ENCODE results near the gene KISS1R.
"Not testable (repeated sequence)": the region's sequence is repeated elsewhere in the genome, so short reads cannot be mapped to it uniquely, and the experiment has no call there.

Gene KISS1R

DNA sequence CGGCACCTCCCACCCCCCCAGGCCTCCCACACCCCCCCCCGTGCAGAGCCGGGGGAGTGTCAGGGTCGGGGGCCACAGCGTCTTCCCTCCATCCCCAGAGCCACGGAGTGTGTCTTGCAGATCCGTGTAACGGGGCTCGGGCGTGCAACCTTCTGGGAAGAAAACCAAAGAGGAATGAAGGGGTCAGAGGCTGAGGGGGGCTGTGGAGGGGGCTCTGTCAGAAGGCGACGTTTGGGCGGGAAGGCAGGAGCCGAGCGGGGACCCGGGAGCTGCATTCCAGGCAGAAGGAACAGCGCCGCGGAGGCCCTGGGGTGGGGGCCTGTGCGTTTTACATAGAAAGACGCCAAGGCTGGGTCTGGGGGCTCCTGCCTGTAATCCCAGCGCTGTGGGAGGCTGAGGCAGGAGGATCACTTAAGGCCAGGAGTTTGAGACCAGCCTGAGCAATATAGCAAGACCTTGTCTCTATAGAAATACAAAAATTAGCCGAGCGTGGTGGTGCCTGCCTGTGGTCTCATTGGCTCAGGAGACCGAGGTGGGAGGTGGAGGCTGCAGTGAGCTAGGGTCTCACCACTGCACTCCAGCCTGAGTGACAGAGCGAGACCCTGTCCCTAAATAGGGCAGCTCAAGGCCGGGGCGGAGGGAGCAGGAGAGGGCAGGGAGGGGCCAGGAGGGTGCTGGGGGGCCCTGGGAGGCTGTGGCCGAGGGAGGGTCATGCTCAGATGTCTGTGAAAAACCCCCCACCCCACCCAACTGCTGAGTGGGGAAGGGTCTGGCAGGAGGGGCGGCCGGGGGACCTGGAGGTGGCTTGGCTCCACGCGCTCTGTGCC lies 36.5 kb downstream of the KISS1R start:
- DNase-seq (ENCODE audit: low read depth in 2 of 2): no peak

DNA sequence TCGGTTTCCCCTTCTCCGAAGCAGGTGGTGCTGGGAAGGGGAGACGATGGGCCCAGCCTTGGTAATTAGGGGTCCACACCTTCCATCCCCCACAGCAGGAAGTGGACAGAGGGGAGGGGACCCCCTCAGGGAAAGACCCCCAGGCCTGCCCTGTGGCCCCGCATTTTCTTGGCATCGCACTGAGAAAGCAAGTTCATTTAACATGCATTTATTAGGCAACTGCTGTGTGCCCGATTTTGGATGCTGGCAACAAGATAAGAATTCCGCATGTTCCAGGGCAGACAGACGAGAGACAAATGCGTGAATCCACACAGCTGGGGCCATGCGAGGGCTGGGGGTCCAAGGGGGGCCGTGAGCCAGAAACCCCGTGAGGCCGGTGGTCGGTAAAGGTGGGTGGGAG lies 37.1 kb downstream of the KISS1R start:
- DNase-seq (ENCODE audit: low read depth in 2 of 2): no peak

DNA sequence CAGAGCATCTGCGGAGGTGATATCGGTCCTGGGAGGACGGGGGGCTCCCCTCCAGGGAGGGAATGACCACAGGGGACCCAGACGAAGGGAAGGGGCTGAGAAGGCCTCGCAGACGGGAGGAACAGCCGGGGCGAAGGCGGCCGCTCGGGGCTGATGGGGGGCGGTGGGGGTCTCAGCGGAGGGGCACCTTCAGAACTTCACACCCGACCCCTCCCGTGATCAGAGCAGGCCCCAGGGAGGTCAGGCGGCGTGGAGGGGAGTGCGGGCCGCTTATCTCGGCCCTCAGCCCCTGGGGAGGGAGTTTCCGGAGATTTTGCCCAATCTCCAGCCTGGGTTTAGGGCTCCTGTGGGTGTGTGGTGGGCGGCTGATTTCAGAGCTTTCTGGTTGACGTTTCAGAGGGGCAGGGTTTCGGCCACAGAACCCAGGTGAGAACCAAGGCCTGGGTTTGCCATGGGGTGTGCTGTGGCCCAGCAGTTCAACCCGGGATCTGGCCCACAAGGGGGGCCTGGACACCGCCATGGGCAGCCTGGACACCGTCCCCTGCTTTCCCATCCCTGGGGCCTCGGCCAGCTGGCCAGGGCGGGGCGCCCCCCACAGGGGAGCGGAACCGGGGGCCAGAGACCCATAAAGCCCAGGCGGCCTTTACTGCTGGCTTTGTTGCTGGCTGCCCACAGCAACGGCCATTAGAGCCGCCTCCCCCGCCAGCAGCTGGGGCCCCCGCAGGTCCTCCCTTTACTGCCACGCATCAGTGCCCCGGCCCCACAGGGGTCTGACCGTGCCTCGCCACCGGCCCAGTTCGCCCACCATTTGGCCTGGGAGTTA lies 37.8 kb downstream of the KISS1R start:
- DNase-seq (ENCODE audit: low read depth in 2 of 2): no peak

DNA sequence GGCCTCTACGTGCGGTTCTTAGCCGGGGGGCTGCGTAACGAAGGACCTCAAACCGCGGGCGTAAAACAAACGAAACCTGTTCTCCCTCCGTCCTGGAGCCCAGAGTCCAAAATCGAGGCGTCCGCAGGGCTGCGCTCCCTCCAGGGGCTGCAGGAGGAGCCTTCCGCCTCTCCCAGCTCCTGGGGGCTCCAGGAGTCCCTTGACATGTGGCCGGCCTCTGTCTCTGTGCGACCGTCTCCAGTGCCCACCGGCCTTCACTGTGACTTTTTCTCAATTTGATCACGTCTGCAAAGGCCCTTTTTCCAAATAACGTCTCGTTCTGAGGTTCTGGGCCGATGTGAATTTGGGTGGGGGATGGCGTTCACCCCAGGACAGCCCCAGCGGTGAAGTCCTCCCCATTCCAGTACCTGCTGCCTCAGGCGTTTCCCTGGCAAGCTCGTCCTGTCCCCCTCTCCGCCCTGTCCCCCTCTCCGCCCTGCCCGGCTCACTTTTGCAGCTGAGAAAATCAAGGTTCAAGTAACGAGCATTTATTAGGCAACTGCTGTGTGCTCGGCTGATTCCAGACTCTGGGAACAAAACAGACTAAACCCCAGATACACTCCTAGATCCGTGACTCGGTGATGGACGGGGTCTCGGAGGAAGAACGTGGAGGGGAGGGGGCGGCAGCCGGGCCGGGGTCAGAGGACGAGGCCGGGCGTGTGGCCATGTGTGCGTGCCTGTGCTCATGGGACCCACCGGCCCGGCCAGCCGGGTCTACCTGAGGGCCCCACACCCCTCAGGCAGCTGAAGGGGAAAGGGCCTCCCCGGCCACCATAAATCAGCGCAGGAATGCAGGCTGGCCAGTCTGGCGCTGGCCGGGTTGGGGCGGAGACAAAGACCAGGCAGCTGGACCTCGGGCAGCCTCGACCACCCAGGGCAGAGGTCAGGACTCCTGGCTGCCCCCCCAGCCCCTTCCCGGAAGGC lies 39.0 kb downstream of the KISS1R start:
- no peak for DNase-seq (ENCODE audit: low read depth in 2 of 2)

DNA sequence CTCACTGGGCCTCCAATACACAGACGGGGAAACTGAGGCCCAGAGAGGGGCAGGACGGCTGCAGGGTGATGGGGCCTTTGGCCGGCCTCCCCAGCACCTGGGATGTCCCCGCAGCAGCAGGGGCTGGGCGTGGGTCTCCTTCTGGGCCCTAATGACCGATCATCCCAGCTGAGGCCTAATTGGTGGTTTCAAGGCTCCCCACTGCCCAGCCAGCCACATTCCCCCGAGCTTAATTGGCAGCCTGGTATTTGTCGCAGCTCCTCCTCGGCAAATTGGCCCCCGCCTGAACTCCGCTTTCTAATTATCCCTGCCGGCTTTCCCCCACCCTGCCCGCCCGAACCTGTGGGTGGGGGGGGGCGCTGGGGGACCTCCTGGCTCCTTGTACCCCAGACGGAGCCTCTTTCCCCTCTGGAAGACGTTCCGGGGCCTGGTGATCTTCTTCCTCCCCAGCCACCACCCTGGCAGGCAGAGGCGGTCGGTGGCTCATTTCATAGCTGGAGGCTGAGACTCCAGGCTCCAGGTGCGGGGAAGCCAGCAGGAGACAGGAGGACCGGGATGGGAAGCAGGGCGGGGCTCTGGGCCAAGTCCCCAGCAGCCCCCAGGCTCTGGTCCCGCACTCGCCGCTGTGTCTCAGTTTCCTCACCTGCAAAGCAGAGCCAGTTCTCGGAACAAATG lies 39.8 kb downstream of the KISS1R start:
- DNase-seq (ENCODE audit: low read depth in 2 of 2): no peak

DNA sequence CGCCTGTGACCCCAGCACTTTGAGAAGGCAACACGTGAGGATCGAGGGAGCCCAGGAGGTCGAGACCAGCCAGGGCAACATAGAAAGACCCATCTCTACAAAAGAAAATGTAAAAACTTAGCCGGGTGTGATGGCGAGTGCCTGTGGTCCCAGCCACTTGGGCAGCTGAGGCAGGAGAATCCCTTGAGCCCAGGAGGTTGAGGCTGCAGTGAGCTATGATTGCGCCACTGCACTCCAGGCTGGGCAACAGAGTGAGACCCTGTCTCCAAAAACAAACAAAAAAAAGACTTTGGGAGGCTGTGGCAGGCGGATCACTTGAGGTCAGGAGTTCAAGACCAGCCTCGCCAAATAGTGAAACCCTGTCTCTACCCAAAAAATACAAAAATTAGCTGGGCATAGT lies 40.4 kb downstream of the KISS1R start:
- not testable (repeated sequence) for DNase-seq (ENCODE audit: low read depth in 2 of 2)

DNA sequence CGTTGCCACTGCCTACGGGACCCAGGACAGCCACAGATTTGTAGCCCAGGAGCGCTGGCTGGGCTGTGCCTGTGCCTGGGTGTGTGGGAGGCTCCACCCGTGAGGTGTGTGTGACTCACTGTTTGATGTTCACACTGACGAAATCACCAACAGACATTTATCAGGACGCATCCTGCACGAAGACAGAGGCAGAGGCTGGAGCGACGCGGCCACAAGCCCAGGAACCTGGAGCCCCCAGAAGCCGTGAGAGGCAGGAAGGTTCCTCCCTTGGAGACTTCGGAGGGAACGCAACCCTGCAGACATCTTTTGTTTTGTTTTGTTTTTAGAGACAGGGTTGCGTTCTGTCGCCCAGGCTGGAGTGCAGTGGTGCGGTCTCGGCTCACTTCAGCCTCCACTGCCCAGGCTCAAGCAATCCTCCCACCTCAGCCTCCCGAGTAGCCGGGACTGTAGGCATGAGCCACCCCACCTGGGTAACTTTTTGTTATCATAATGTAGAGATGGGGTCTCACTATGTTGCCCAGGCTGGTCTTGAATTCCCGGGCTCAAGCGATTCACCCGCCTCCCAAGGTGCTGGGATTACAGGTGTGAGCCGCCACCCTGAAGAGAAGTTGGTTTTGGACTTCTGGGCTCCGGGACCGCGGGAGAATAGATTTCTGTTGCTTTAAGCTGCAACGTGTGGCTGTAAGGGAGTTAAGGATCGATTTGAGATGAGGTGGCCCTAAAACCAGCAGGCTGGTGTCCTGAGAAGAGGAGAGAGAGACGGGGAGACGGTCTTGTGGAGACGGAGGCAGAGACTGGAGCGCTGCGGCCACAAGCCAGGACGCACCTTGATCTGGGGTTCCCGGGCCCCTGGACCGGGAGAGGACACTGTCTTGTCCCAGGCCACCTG lies 42.1 kb downstream of the KISS1R start:
- DNase-seq (ENCODE audit: low read depth in 2 of 2): no peak

DNA sequence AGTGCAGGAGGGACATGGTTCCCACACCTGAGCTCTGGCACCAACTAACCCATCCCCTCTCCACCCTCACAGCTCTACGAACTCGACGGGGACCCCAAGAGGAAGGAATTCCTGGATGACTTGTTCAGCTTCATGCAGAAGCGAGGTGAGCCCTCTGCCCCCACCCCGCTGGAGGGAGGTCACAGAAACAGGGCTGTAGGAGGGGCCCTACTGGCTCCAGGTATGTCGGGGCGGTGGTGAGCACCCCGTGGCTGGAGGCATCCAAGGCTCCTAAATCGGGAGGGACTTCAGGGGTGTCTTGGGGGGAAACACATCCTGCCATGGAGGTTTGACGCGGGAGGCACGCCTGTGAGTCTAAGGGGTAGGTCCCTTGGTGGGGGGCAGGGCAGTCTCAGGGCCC lies 42.9 kb downstream of the KISS1R start:
- no peak for DNase-seq (ENCODE audit: low read depth in 2 of 2)

DNA sequence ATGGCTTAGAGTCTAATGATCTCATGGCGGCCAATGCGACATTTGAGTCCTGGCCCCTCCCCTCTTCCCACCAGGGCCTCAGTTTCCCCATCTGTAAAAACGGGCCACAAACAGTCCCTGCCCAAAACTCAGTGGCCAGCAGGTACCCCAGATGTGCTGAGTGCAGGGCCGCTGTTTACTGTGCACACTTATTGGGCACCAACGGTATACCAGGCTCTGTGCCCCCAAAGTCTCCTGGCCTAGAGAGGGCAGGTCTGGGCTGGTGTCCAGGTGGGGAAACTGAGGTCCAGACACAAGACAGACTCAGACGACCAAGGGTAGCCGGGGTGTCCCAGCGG lies 43.4 kb downstream of the KISS1R start:
- DNase-seq (ENCODE audit: low read depth in 2 of 2): no peak

DNA sequence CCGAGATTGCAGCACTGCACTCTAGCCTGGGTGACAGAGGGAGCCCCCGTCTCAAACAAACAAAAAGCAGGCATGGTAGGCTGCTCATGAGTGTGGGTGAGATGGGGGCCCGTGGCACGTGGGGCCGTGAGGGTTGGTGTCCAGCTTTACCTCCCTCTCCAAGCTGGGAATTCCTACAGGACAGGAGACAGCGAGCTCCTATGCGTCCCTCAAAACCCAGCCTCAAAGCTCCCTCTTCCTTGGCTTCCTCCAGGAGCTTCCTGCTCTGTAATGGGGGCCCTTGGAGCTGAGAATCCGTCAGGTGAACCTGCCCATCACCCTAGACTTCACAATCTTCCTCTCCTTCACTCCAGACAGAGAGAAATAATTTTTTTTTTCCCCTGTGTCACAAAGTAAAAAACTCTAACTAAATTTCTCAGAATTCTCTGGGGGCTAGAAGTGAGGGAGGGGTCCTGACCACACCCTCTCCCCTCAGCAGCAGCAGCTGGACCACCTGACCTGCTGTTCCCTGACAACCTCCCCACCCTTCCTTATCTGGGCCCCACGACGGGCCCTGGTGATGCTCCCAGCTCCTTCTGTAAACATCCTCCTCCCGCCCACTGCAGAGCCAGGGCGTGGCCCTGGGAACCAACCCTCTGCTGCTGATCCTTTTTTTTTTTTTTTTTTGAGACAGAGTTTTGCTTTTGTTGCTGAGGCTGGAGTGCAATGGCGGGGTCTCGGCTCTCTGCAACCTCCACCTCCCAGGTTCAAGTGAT lies 44.9 kb downstream of the KISS1R start:
- DNase-seq (ENCODE audit: low read depth in 2 of 2): no peak

DNA sequence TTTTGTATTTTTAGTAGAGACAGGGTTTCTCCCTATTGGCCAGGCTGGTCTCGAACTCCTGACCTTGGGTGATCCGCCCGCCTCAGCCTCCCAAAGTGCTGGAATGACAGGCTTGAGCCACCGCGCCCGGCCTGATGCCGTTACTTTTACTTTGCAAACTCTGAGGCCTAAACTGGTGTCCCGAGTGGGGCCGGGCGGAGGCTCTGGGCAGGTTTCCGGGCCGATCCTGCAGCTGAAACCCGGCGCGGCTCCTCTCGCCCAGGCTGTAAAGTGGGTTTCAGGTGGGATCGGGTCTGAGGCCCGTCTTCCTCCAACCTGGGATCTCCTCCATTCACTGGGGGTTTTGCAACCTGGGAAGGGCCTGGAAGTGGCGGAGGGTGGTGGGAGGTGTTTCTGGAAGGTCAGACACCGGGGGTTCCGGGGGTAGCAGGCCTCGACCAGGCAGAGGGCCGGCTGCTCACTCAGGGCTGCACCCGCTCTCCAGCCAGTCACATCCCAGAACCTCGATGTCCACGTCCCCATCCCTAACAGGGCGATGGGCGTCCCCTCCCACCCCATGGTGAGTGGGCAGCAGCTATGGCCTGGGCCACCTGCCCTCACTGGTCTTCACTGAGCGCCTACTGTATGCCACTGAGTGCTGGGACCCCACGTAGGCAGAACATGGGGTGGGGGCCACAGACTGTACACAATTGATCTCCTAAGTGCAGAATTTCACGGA lies 45.7 kb downstream of the KISS1R start:
- DNase-seq (ENCODE audit: low read depth in 2 of 2): no peak

DNA sequence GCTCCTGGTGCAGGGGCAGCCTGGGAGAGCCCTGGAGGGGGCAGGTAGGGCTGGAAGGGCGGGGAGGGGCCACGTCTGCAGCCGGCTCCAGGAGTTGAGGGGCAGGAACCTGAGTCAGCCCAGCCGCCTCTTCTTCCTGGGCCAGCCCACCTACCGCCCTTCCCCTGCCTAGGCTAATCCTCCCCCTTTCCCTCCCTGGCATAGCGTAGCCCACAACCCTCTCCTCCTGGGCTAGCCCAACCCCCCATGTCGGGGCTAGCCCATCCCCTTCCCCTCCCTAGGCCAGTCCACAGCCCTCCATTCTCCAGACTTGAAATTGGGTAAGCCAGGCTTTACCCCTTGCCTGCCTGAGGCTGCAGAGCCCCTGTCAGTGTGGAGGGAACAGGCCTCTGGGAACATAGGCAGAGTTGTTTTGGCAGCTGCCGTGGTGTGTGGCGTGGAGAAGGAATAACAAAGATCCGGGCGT lies 46.4 kb downstream of the KISS1R start:
- no peak for DNase-seq (ENCODE audit: low read depth in 2 of 2)

DNA sequence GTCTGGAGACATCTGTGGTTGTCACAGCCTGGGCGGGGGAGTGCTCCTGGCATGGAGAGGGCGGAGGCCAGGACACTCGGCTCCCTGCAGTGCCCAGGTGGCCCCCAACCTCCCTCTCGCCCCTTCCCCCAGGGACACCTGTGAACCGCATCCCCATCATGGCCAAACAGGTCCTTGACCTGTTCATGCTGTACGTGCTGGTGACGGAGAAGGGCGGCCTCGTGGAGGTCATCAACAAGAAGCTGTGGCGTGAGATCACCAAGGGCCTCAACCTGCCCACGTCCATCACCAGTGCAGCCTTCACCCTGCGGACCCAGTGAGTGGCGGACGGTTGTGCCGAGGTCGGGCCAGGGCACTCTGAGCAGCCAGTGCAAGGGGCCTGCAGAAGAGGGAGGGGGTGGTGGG lies 47.0 kb downstream of the KISS1R start:
- no peak for DNase-seq (ENCODE audit: low read depth in 2 of 2)

DNA sequence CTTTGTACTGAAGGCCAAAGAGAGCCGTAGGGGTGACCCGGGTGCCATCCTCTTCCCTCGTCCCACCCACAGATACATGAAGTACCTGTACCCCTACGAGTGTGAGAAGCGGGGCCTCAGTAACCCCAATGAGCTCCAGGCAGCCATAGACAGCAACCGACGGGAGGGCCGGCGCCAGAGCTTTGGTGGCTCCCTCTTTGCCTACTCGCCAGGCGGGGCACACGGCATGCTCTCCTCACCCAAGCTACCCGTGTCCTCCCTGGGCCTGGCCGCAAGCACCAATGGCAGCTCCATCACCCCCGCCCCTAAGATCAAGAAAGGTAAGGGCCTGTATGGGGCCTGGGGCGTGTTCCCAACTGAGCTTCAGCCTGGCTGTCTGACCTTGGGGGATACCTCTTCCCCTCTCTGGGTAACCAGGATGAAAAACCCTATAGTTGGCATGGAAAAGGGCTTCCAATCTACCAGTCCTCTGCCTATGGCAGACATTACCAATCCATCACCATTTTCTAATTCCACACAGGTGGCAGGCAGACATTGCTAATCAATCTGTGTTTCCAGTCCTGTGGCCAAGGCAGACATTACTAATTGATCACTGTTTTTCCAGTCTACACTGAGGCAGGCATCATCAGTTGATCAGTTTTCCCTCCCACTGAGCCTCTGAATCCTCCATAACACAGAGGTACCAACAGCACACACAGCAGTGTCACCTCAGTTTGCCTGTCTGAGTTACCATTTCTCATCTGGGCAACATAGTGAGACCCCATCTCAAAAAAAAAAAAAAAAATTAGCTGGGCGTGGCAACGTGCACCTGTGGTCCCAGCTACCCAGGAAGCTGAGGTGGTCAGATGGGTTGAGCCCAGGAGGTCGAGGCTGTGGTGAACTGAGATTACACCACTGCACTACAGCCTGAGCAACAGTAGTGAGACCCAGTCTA lies 47.9 kb downstream of the KISS1R start:
- DNase-seq (ENCODE audit: low read depth in 2 of 2): no peak

DNA sequence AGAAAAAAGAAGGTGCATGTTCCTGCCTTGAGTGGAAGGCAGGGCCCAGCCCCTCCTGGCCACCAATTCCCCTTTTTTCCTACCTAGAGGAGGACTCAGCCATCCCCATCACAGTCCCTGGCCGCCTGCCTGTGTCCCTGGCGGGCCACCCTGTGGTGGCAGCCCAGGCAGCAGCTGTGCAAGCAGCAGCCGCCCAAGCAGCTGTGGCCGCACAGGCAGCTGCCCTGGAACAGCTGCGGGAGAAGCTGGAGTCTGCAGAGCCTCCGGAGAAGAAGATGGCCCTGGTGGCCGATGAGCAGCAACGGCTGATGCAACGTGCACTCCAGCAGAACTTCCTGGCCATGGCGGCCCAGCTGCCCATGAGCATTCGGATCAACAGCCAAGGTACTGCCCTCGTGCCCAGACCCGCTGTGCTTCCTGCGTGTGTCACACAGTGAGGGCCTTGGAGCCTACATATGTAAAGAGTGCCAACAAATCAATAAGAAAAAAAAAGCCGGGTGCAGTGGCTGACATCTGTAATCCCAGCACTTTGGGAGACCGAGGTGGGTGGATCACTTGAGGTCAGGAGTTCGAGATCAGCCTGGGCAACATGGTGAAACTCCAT lies 49.5 kb downstream of the KISS1R start:
- DNase-seq (ENCODE audit: low read depth in 2 of 2): no peak

Data from stimulated activated CD8-positive, alpha-beta memory T cell treated with anti-CD3 and anti-CD28 coated beads, Interleukin-2, amount 100 ng/mL, for 1 hour (primary cell).